ENCODE results near the gene ACE.
A peak's percentile ranks its signal among the peaks of the same experiment; 100 is the strongest.

Gene ACE

GRCh38 chr17:63474586-63475460, 2.0 kb upstream of the ACE start:
- no peak for DNase-seq (ENCODE audit: low read depth, low spot score)

GRCh38 chr17:63475491-63476412, 1.1 kb upstream of the ACE start:
- DNase-seq (ENCODE audit: low read depth, low spot score), result peak; percentile 23

GRCh38 chr17:63476459-63476853, 405 bp upstream of the ACE start:
- DNase-seq (ENCODE audit: low read depth, low spot score), result peak; percentile 53

GRCh38 chr17:63477480-63478440, 899 bp downstream of the ACE start:
- peak; percentile 42 for DNase-seq (ENCODE audit: low read depth, low spot score)

GRCh38 chr17:63478814-63479494, 2.1 kb downstream of the ACE start:
- peak; percentile 88 for DNase-seq (ENCODE audit: low read depth, low spot score)

GRCh38 chr17:63479495-63480184, 2.8 kb downstream of the ACE start:
- no peak for DNase-seq (ENCODE audit: low read depth, low spot score)

- no peak for DNase-seq (ENCODE audit: low read depth, low spot score)
Measured at GRCh38 chr17:63480192-63480784, 3.4 kb downstream of the ACE start.

GRCh38 chr17:63480826-63481487, 4.1 kb downstream of the ACE start:
- DNase-seq (ENCODE audit: low read depth, low spot score), result no peak

- DNase-seq (ENCODE audit: low read depth, low spot score), result no peak
Measured at GRCh38 chr17:63481488-63481870, 4.6 kb downstream of the ACE start.

GRCh38 chr17:63482509-63482908, 5.6 kb downstream of the ACE start:
- no peak for DNase-seq (ENCODE audit: low read depth, low spot score)

GRCh38 chr17:63483038-63483437, 6.2 kb downstream of the ACE start:
- DNase-seq (ENCODE audit: low read depth, low spot score), result no peak

GRCh38 chr17:63483655-63484575, 7.1 kb downstream of the ACE start:
- no peak for DNase-seq (ENCODE audit: low read depth, low spot score)

- no peak for DNase-seq (ENCODE audit: low read depth, low spot score)
Measured at GRCh38 chr17:63486317-63487013, 9.6 kb downstream of the ACE start.

GRCh38 chr17:63487014-63487339, 10.1 kb downstream of the ACE start:
- no peak for DNase-seq (ENCODE audit: low read depth, low spot score)

GRCh38 chr17:63488851-63489250, 12.0 kb downstream of the ACE start:
- no peak for DNase-seq (ENCODE audit: low read depth, low spot score)

GRCh38 chr17:63489291-63489690, 12.4 kb downstream of the ACE start:
- DNase-seq (ENCODE audit: low read depth, low spot score), result no peak

- DNase-seq (ENCODE audit: low read depth, low spot score), result peak; percentile 11
Measured at GRCh38 chr17:63490329-63490728, 13.5 kb downstream of the ACE start.

Data from ELF-1 (cell line).